Measurements from ENCODE around the gene HMGCS2.

DNA sequence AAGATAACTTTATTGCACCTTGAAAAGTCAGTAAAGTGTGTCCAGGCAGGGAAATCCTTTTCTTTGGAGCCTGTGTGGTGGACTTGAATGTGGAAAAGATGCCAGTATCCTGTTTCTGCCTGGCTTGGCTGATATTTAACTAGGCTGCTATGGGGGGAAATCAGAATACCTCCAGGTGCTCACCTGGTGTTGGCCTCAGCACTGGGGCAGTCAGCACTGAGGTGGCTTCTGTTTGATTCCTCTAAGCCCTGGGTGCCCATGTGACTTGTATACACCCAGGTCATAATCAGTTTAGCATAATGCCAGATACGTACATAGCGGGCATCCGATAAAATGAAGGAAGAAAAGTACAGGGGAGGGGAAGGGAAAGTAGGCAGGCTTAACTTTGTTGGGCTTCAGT, 49.7 kb downstream of the HMGCS2 start:
- TF ChIP-seq CTCF (IDR thresholded peaks at IDR 0.05) = no peak
- TF ChIP-seq POLR2A (IDR thresholded peaks at IDR 0.05) = no peak
